ENCODE results near the gene UBTD1.

The UBTD1 gene

DNA sequence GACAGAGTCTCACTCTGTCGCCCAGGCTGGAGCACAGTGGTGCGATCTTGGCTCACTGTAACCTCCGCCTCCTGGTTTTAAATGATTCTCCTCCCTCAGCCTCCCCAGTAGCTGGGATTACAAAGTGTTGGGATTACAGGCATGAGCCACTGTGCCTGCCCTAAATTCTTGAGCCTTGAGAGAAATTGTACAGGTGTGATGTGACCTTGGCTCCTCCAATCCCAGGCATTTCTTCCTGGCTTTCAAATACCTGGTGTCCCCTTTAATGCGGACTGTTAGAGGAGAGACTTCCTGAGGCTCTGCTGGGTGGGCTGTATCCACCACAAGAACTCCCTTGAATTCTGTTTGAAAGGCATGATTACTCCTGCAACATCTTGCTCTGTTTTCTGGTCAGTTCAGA, 119.6 kb downstream of the UBTD1 start:
- no peaks in the 10 kb centered on the region for H3K4me1 ChIP-seq
- intact Hi-C loops (cut with DNase I; ENCODE audit: low total_unique reads): no loop called here
- peaks cover 0 to 24% (median 0%) of the 10 kb centered on the region in 3 donors for H3K36me3 ChIP-seq
- no peak overlapping the region for H3K4me3 ChIP-seq
- no peaks in the 10 kb centered on the region for H3K9me3 ChIP-seq
- no peak overlapping the region for H3K27ac ChIP-seq
- no peak for DNase-seq
- TF ChIP-seq, protein P1, sequence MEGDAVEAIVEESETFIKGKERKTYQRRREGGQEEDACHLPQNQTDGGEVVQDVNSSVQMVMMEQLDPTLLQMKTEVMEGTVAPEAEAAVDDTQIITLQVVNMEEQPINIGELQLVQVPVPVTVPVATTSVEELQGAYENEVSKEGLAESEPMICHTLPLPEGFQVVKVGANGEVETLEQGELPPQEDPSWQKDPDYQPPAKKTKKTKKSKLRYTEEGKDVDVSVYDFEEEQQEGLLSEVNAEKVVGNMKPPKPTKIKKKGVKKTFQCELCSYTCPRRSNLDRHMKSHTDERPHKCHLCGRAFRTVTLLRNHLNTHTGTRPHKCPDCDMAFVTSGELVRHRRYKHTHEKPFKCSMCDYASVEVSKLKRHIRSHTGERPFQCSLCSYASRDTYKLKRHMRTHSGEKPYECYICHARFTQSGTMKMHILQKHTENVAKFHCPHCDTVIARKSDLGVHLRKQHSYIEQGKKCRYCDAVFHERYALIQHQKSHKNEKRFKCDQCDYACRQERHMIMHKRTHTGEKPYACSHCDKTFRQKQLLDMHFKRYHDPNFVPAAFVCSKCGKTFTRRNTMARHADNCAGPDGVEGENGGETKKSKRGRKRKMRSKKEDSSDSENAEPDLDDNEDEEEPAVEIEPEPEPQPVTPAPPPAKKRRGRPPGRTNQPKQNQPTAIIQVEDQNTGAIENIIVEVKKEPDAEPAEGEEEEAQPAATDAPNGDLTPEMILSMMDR (IDR thresholded peaks at IDR 0.05): no peak
- no peaks in the 10 kb centered on the region for H3K27me3 ChIP-seq

DNA sequence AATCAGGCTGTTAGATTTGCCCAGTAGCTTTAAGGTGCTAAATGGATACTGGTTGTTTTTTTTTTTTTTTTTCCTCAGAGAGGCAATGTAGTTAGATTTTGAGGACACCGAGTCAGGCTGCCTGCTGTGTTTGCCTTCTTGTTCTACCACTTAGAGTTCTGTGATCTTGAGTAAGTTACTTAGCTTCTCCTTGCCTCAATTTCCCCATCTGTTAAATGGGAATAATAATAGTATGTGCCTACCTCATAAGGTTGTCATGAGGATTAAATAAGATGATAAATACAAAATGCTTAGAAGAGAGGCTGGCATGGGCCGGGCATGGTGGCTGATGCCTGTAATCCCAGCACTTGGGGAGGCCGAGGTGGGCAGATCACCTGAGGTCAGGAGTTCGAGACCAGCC, 120.0 kb downstream of the UBTD1 start:
- no peaks in the 10 kb centered on the region for H3K9me3 ChIP-seq
- H3K4me1 ChIP-seq: no peaks in the 10 kb centered on the region
- TF ChIP-seq, protein P1 (IDR thresholded peaks at IDR 0.05): no peak
- DNase-seq: no peak
- intact Hi-C loops (cut with DNase I; ENCODE audit: low total_unique reads): no loop called here
- H3K36me3 ChIP-seq: peaks cover 0 to 24% (median 0%) of the 10 kb centered on the region in 3 donors
- no peak overlapping the region for H3K4me3 ChIP-seq
- H3K27ac ChIP-seq: no peak overlapping the region
- H3K27me3 ChIP-seq: no peaks in the 10 kb centered on the region
